Omental fat pad (tissue), 4 donors: ENCODE data around the gene KDM4C. TPM values are rescaled to one million over a fixed set of nuclear protein-coding genes. Genes with fewer than 3 reads are reported as not detected.

Experiments
- ATAC-seq: fragments of 150-250 bp; one replicate; pipeline ENCODE4 v1.9.1; 2016; ENCODE audit warnings: mild to moderate bottlenecking, moderate library complexity; ENCODE audit not compliant: low FRiP score
- DNase-seq: peaks from one replicate; pipeline ENCODE4 v3.0.0-alpha.2; 2019; ENCODE audit warnings: low spot score
- total RNA-seq, 4 donors: library from RNA; depleted of rRNA; stranded (reverse); fragments of >200 nt; gene quantifications; one replicate each; pipeline ENCODE4 v1.1.0, GENCODE V29; 2016
- TF ChIP-seq, protein P1 (sequence below), 3 donors: fragments of 450-650 bp; IDR thresholded peaks; one replicate each; pipeline ENCODE4 v1.5.1; 2016 to 2017; ENCODE audit warnings: antibody characterized with exemption in 3 of 3, mild to moderate bottlenecking in 3 of 3, moderate library complexity in 2 of 3

The KDM4C gene
- total RNA-seq, 4 donors from 2014 or later = 24.9 to 37.0 (median 32.0) TPM

- DNase-seq (no peak), ATAC-seq (no peak)
- TF ChIP-seq, protein P1, sequence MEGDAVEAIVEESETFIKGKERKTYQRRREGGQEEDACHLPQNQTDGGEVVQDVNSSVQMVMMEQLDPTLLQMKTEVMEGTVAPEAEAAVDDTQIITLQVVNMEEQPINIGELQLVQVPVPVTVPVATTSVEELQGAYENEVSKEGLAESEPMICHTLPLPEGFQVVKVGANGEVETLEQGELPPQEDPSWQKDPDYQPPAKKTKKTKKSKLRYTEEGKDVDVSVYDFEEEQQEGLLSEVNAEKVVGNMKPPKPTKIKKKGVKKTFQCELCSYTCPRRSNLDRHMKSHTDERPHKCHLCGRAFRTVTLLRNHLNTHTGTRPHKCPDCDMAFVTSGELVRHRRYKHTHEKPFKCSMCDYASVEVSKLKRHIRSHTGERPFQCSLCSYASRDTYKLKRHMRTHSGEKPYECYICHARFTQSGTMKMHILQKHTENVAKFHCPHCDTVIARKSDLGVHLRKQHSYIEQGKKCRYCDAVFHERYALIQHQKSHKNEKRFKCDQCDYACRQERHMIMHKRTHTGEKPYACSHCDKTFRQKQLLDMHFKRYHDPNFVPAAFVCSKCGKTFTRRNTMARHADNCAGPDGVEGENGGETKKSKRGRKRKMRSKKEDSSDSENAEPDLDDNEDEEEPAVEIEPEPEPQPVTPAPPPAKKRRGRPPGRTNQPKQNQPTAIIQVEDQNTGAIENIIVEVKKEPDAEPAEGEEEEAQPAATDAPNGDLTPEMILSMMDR (IDR thresholded peaks at IDR 0.05) = no peak
Measured at GRCh38 chr9:6842584-6842947, 84.8 kb downstream of the KDM4C start.

DNA sequence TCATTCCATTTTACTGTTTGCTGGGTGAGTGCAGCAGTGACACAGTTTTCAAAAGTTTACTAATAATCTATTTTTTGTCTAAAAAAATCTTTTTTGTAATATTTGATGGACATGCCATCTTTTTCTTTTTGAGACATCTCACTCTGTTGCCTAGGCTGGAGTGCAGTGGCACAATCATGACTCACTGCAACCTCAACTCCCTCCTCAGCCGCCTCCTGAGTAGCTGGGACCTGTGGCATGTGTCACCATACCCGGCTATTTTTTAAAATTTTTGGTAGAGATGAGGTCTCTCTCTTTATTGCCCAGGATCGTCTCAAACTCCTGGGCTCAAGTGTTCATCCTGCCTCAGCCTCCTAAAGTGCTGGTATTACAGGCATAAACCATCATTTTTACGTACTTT, 86.0 kb downstream of the KDM4C start:
- TF ChIP-seq, protein P1 (IDR thresholded peaks at IDR 0.05) = no peak
- DNase-seq (no peak), ATAC-seq (no peak)

DNA sequence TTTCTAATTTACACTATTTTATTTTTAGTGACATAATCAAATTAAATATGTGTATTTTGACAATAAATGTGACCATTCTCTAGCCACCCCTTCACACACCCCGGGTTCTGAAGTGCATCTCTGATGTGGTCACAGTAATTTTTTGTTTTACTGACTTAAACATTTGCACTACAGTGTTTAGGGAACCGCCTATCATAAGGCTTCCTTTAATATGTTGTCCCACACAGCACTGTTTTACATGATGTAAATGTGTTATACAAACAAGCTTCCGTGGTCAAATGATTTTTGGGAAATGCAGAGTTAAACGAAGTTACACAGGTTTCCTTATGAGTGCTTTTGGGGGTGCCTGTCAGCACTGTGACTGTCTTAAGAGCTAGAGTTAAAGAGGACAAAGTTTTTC, 86.5 kb downstream of the KDM4C start:
- DNase-seq (no peak), ATAC-seq (no peak)
- TF ChIP-seq, protein P1 (IDR thresholded peaks at IDR 0.05) = no peak

- ATAC-seq = no peak
- no peak for DNase-seq
- TF ChIP-seq, protein P1 (IDR thresholded peaks at IDR 0.05) = no peak
Measured at GRCh38 chr9:6845128-6845826, 87.5 kb downstream of the KDM4C start.

DNA sequence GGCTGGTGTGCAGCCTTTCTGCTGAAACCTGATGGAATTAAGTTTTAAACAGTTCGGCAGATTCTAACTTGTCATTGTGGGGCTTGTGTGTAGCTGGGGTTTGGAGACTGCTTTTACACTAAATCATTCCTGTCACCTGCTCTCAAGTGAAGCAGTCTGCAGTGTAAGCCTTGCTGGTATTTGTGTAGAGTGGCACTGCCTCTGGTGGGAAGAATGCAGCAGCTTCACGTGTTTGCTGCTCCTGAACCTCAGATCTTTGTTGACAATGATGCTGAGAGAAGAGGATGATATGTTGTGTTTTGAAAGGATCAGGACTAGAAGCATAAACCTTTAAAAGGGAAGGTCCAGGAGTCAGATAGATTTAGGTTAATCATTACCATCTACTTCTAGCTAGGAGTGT, 88.1 kb downstream of the KDM4C start:
- TF ChIP-seq, protein P1 (IDR thresholded peaks at IDR 0.05) = no peak
- ATAC-seq = no peak
- DNase-seq = no peak

- DNase-seq (no peak), ATAC-seq (no peak)
- TF ChIP-seq, protein P1 (IDR thresholded peaks at IDR 0.05) = no peak
Measured at GRCh38 chr9:6852243-6852963, 94.6 kb downstream of the KDM4C start.

DNA sequence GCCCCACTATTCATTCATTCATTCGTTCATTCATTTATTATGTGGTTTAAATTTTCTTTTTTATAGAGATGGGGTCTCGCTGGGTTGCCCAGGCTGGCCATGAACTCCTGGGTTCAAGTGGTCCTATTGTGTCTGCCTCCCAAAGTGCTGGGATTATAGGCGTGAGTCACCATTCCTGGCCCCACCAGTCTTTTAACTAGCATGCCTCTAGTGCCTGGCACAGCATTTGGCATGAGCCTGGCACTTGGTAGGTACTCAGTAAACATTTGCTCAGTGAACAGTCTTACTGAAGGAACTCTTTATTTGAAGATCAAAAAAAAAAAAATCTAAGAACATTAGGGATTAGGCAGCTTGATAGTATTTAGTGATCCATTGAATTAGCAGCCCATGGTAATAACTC, 98.1 kb downstream of the KDM4C start:
- TF ChIP-seq, protein P1 (IDR thresholded peaks at IDR 0.05) = no peak
- no peak for ATAC-seq
- no peak for DNase-seq
